Stimulated activated CD8-positive, alpha-beta memory T cell treated with anti-CD3 and anti-CD28 coated beads, Interleukin-7, amount 100 ng/mL, for 24 hours (primary cell): ENCODE results near the gene SLC5A6.

Source experiments
- DNase-seq: peaks from one replicate; pipeline ENCODE4 v3.0.0-alpha.2; 2020; ENCODE audit warnings: low read depth

SLC5A6 gene

DNA sequence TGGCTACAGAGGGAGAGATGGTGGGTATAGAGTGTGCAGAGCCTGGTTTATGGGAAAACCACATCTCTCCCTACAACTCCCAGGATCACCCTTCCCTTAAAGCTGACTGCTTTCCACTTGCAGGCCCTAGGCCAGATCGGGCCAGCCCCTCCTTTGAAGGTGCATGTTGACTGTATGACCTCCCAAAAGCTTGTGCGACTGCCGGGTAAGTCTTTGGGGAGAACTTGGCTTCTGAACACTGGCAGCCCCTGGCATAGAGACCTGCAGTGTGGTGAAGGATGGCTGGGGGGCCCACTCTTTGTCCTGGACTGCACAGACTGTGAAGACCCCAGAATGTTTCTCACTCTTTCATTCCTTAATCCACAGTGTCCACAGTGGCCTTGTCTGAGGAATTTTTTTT is 24.6 kb upstream of the SLC5A6 start:
- no peak for DNase-seq

DNA sequence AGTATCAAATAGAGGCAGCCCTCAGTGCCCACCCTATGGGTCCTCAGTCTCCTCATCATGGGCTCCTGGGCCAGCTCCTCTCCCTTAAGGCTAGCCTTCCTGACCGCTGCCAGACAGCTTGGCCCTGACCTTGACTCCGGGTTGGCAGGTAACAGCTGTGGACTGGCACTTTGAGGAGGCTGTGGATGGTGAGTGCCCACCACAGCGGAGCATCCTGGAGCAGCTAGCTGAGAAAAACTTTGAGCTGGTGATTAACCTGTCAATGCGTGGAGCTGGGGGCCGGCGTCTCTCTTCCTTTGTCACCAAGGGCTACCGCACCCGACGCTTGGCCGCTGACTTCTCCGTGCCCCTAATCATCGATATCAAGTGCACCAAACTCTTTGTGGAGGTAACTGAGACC is 24.1 kb upstream of the SLC5A6 start:
- no peak for DNase-seq

DNA sequence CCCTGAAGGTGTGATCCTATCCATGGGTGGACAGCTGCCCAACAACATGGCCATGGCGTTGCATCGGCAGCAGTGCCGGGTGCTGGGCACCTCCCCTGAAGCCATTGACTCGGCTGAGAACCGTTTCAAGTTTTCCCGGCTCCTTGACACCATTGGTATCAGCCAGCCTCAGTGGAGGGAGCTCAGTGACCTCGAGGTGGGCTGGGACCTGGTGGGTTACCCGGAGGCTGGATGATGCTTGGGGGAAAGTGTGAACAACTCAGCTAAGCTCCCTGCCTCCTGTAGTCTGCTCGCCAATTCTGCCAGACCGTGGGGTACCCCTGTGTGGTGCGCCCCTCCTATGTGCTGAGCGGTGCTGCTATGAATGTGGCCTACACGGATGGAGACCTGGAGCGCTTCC is 21.3 kb upstream of the SLC5A6 start:
- no peak for DNase-seq

DNA sequence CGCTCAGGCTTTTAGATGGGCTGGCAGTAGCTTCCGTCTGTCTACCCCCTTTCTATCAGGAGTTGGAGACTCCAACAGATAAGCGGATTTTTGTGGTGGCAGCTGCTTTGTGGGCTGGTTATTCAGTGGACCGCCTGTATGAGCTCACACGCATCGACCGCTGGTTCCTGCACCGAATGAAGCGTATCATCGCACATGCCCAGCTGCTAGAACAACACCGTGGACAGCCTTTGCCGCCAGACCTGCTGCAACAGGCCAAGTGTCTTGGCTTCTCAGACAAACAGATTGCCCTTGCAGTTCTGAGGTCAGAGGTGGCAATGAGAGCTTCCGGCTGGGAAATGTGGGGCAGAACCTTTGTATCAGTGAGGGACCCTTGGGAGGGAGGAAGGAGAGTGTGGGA is 19.9 kb upstream of the SLC5A6 start:
- no peak for DNase-seq

DNA sequence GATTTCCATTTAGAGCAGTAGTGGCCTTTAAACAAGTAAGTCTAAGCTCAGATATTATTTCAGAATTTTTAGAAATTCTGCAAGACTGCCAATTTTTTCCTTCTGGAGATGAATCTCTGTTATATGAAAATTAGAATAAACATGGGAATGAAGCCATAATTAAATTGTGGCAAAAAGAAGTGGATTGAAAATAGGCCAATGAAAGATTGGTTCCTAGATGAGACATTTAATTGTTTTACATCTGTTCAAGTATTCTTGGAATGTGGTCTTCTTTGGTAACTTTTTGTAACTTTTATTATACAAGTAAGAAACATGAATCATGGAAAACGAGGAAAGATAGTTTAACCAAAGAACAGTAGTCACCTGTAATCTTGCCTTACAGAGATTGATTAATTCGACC is 15.4 kb upstream of the SLC5A6 start:
- no peak for DNase-seq

DNA sequence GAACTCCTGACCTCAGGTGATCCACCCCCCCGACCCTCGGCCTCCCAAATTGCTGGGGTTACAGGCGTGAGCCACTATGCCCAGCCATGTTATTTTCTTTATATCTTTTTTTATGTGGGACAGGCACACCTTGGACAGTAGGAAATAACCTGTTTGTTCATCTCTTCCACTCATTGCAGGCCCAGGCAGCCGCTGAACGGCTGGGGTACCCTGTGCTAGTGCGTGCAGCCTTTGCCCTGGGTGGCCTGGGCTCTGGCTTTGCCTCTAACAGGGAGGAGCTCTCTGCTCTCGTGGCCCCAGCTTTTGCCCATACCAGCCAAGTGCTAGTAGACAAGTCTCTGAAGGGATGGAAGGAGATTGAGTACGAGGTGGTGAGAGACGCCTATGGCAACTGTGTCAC is 13.5 kb upstream of the SLC5A6 start:
- DNase-seq, result no peak

DNA sequence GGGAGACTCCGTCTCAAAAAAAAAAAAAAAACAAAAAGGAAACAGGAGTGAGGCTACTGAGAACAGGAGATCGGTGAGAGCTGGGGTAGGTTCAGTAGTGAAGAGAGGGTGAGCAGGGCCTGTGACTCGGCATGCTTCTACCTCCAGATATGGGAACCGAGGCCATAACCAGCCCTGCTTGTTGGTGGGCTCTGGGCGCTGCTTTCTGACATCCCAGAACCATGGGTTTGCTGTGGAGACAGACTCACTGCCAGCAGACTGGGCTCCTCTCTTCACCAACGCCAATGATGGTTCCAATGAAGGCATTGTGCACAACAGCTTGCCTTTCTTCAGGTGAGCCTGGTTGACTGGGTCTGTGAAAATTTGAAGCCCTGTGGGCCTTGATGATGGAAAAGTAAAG is 11.3 kb upstream of the SLC5A6 start:
- DNase-seq, result no peak

DNA sequence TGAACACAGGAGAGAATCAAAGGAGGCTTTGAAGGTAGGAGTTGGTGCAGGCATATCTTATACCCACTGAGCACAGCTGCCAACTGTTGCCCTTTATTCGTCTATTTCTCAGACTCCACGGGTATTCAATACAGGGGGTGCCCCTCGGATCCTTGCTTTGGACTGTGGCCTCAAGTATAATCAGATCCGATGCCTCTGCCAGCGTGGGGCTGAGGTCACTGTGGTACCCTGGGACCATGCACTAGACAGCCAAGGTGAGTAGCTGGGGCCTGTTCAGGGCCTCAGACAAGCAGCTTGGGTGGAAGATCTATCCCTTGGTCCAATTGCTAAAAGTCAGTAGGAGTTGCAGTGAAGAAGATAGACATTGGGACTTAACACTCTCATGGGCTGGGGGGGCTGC is 10.3 kb upstream of the SLC5A6 start:
- DNase-seq, result no peak

DNA sequence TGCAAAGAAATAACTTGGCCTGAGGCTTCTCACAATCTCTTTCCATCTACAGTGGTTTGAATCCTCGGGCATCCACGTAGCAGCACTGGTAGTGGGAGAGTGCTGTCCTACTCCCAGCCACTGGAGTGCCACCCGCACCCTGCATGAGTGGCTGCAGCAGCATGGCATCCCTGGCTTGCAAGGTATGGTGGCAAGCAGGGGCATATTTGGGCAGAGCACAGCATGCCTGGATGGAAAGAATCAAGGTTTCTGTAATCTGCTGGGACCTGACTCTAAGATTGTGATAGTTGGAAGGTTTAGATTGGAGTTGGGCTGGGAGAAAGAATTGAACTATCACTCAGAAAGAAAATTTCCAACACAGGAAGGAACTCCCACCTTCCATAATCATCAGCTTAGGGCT is 9.1 kb upstream of the SLC5A6 start:
- DNase-seq, result no peak

DNA sequence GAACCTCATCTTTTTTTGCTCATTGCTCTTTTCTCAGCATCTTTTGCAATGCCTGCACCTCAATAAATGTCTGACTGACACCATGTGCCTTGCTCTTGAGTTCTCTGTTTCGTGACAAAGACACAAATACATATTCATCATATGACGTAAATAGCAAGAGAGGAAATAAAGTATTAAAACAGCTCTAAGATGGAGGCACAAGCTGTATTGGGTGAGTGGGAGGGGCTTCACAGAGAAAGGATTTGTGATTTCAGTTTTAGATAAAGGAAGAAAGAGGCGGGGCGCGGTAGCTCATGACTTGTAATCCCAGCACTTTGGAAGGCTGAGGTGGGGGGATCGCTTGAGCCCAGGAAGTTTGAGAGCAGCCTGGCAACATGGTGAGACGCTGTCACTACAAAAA is 8.0 kb upstream of the SLC5A6 start:
- no peak for DNase-seq

DNA sequence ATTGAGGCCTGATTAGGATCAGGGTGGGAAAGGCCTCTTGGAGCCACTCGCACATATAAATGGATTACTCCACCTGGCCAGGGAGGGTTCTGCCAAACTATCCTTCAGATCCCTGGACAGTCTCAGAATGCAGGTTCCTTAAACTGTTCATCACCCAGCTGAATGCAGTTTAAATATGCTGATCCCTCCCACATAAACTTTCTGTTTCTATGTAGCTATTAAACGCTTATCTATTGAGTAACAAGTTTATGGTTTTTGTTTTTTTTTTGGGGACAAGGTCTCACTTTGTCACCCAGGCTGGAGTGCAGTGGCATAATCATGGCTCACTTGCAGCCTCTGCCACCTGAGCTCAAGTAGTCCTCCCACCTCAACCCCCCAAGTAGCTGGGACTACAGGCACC is 7.0 kb upstream of the SLC5A6 start:
- no peak for DNase-seq

DNA sequence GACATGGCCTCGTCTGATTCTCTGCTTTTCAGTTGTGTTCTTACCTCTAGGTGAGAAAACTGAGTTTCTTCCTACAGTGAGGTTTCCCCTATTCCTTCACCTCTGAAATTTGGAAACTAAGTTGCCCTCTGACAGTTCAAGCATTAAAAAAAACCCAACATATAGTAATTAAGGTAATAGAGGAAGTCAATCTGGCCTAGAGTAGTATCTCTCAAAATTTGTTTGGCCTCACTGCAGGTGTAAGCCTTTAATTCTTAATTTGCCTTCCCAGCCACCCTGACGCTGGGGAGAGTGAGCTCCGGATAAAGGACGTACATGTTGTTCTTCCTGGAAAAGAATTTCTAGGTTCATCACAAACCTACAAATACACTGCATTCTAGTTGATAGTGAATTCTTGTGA is 6.5 kb upstream of the SLC5A6 start:
- DNase-seq, result no peak

DNA sequence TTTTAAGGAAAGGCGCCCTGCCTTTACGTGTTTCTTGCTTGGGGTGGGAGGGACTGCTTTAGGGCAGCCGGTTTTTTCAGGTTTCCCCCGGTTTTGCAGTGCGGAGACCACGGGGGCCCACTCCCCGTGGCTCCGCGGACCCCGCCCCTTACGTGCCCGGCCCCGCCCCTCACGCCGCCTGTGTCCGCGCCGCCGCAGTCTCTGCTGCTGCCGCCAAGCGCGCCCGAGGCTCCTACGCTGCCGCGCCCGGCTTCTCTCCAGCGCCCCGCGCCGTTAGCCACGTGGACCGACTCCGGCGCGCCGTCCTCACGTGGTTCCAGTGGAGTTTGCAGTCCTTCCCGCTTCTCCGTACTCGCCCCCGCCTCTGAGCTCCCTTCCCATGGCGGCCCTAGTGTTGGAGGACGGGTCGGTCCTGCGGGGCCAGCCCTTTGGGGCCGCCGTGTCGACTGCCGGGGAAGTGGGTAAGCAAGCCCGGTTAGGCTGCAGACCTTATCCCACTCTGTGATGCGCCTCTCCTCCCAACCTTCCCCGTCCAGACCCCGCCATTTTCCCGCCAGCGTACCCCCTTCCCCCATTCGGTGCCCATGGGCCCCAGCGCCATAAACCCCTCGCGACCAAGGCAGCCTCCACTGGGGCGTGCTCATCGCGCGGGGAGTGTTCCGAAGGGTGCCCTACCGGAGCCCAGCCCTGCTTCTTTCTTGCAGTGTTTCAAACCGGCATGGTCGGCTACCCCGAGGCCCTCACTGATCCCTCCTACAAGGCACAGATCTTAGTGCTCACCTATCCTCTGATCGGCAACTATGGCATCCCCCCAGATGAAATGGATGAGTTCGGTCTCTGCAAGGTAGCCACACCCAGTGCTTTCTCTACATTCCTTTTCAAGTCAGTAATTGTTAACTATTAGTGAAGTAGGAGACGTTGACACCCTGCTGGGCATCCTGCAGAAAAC is 5.4 kb upstream of the SLC5A6 start, which contains the start of gene CAD:
CAD (plus strand) TSS at position 197 of the 949 bp plus-strand sequence; CDS start at position 380, 183 bp downstream.
- peak; percentile 73 for DNase-seq

DNA sequence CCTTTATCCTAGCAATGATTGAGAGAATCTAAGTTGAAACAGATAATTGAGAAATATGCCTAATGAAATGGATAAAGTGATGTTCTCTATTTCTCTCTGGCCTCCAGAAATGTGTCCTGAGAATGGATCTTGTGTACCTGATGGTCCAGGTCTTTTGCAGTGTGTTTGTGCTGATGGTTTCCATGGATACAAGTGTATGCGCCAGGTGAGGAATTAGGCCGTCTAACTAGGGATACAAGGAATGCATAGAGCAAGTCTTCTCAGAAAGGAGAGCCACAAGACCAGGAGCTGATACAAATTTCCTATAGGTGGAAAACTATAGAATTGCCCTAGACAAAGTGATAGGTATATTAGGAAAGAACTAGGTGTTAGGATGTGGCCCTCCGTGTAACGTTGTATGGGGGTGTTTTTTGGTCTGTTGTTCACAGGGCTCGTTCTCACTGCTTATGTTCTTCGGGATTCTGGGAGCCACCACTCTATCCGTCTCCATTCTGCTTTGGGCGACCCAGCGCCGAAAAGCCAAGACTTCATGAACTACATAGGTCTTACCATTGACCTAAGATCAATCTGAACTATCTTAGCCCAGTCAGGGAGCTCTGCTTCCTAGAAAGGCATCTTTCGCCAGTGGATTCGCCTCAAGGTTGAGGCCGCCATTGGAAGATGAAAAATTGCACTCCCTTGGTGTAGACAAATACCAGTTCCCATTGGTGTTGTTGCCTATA is 4.5 kb upstream of the SLC5A6 start:
- DNase-seq, result no peak

DNA sequence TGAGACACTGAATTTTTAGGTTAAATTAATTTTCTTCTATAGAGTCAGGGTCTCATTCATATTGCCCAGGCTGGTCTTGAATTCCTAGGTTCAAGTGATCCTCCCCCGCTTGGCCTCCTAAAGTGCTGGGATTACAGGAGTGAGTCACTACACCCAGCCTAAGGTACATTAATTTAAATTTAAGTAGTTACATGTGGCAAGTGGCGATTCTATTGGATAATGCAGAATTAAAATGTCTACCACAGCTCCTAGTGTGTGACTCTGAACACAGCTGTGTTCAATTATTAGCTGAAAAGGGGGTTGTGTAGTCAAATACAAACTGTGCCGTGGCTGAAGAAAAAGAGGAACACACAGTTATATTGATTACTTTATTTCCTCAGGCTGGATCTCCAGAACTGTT is 2.9 kb upstream of the SLC5A6 start:
- DNase-seq, result no peak

DNA sequence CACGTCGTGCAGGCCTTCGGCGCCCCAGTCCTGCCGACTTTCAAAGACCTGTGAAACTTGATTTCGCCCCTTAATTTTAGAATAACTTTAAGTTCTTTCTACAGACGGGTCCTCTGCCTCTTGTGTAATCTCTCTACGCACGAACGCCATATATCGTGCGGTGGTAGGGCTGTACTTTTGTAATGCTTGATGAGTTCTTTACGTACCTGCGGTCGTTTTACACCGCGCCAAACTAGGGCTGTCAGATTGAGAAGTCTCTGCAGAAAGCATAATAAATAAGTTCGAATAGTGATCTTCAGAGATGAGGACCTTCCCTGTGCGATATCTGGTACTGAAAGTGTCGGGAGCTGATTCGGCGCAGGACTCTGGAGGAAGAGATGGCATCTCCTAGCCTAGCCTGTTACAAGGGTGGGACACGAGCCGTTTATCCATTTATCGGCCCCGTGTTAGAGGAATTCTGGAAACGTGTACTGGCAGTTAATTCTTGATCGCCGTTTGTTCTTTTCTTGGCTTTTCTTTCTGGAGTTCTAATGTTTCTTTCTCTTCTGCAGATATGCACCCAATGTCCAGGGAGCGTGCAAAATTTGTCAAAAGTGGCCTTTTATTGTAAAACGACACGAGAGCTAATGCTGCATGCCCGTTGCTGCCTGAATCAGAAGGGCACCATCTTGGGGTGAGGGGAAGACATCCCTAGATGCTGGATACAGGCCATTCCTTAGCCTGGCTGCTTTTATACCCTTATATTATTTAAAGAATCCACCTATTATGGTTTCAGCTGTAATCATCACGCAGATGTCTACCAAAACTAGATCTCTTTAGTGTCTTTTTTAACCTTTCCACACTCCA is 781 bp upstream of the SLC5A6 start:
- no peak for DNase-seq

DNA sequence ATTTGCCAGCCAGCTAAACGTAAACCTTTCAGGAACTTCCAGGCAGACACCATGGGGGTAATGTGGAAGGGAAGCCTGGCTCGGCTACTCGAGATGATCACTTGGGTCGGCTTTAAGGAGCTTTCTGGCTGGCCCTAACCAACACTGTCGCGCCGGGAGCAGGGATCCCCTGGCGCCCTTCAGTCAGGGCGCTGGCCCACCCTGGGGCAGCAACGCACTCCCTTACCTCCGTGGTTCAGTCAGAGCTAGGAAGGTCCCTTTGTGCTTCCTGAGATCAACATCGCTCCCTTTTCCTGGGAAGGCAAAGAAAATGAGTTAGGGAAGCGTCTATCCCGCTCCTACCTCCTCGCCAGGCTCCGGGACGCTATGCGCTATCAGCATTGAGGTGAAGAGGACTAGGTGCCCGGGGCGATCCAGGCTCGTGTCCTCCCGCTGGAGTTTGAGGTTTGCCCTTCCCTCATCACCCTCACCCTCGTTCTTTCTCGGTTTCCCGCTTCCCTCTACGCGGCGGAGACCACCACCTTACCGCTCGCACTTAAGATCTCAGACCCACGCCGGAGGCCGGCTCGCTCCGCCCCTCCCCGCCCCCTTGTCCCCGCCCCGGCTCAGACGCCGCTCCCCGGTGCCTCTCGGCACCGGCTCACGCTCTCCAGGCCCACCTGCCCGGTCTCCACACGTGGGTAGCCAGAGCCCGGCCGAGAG is 676 bp downstream of the SLC5A6 start:
- no peak for DNase-seq

DNA sequence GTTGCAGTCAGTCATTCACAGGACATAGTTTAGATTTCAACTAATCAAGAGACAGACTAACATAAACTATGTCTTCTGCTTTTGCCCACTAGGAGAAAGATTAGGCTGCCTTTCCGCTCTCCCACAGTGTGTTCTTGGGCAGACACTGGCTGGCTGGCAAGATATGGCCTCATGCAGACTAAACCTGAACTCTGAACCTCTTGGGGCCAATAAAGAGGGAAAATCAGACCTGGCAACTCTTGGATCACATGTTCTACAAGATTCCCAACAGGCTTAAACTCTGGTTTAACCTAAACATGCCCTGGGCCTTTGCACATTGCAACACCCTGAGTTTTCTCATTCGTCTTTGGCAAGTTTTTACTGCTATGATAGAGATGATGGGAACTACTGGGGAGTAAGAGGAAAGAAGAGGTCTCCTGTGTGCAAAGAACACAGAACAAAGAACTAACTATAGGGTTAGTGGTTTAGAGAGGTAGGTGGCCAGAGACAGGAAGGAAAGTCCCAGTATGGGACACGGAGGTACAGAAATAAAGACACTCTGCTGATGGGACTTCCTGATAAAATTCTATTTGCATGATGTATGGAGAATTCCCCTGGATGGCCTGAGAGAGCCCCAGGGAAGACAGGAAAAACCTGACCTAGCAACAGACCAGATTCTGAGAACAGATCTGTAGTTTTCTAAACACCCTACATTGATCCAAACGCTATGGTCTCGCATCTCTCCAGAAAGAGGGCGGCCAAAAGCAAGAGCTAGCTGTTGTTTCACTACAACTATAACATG is 2.3 kb downstream of the SLC5A6 start:
- DNase-seq, result no peak

DNA sequence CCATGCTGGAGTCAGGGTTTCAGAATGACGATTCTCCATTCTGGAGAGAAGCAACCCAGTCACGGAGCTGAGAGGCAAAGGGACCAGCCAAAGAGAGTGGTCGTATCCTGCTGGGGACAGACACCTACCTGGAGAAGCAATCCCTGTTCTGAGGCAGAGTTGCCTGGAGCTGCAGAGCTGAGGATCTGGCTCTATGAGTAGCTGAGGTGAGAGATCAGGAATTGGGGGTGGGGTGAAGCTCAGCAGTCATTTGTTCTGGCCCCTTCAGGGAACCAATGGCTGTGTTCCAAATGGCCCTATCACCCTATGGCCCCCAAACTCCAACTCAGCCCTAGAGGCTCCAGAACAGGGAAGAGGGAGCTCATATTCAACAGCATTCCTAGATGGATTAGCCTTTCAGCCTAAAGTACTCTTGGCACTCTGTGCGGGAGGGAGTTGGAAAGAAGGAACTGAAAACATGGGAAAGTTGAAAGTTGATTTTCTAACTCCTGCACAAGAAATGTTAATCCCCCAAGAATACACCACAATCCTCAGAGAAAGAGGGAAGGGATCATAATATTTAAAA is 3.5 kb downstream of the SLC5A6 start:
- no peak for DNase-seq

DNA sequence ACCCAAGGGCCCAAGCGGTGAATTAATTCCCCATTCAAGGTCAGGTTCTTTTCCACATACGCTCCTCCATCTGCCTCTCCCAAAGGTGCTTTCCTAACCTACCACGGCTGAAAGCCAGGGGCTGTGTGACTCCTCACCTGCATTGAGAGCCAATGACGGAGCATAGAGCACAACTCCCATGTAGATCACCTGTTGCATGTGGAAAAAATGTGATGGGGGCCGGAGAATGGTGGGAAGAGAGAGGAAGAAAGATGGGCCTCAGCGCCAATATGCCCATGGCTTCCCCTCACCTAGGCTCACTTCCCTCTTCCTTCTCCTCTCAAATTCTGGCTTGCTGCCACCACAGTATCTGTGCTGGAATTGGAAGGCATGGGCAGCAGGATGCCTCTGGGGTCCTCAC is 5.7 kb downstream of the SLC5A6 start:
- no peak for DNase-seq

DNA sequence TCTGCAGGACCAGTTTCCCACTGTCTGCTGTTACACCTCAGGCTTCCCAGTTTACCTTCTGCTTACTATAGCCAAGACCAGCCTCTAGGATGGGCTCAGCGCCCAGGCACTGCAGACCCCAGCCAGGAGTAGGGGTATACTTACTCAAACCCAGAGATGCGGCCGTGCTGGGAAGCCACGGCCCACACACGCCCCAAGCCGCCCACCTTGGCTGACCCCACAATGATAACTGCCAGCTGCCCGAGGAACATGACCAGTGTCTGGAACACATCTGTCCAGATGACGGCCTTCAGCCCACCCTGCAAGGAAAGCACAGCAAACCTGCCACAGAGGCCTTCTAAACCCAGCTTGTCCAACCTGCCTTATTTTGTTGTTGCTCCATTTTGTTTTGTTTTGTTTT is 6.9 kb downstream of the SLC5A6 start:
- no peak for DNase-seq
